ENCODE data around the gene IER2. TPM values are rescaled to one million over a fixed set of nuclear protein-coding genes. Genes with fewer than 3 reads are reported as not detected.

The IER2 gene
- total and polyA plus RNA-seq, 2 donors (not counting 1 experiment from before 2014, with no cell fraction given), result 16.5 to 26.4 TPM

GRCh38 chr19:13101590-13102415 lies 48.4 kb upstream of the IER2 start:
- H3K36me3 ChIP-seq (ENCODE audit: control insufficient read depth, insufficient read depth, low read length), result peaks cover 15% of the 10 kb centered on the region
- H2AFZ ChIP-seq (ENCODE audit: low read length), result no peak overlapping the region
- peak overlapping the region; percentile 17 for H3K4me2 ChIP-seq (ENCODE audit: extremely low read depth, insufficient read depth, low read length)
- H3K27me3 ChIP-seq (ENCODE audit: control insufficient read depth, insufficient read depth, low read length), result no peaks in the 10 kb centered on the region
- no peak for DNase-seq (ENCODE audit: low read depth in 2 of 2)
- TF ChIP-seq CTCF (conservative IDR thresholded peaks at IDR 0.05 in 1 of 2, IDR thresholded peaks at IDR 0.05 in 1 of 2; ENCODE audit: low read depth in 1 of 2, low read length in 2 of 2), result no peak
- TF ChIP-seq EZH2 (IDR thresholded peaks at IDR 0.05; ENCODE audit: low read length, missing control alignments), result no peak
- no peaks in the 10 kb centered on the region for H3K9me3 ChIP-seq (ENCODE audit: control insufficient read depth, insufficient read depth, low read depth, low read length)
- no peak overlapping the region for H3K9ac ChIP-seq (ENCODE audit: insufficient read depth, low read length)
- no peak overlapping the region for H3K27ac ChIP-seq (ENCODE audit: insufficient read depth, low read length)
- no peak overlapping the region for H3K4me3 ChIP-seq (replicated peaks in 1 of 4; ENCODE audit: control extremely low read depth in 1 of 4, insufficient read depth in 1 of 4, low read depth in 3 of 4, low read length in 4 of 4)
- no peaks in the 10 kb centered on the region for H4K20me1 ChIP-seq (ENCODE audit: control insufficient read depth, extremely low read depth, insufficient read depth, low read length)
- H3K79me2 ChIP-seq (ENCODE audit: control insufficient read depth, insufficient read depth, low read length), result peaks cover 1% of the 10 kb centered on the region
- peaks cover 3% of the 10 kb centered on the region for H3K4me1 ChIP-seq (ENCODE audit: control insufficient read depth, extremely low read depth, insufficient read depth, low read length)

GRCh38 chr19:13102416-13102665 lies 47.9 kb upstream of the IER2 start:
- Histone ChIP-seq H3K79me2 (ENCODE audit: control insufficient read depth, insufficient read depth, low read length) (peaks cover 1% of the 10 kb centered on the region), H3K27me3 (ENCODE audit: control insufficient read depth, insufficient read depth, low read length) (no peaks in the 10 kb centered on the region), H3K9ac (ENCODE audit: insufficient read depth, low read length) (peak overlapping the region; percentile 26), H3K4me3 (replicated peaks in 1 of 4; ENCODE audit: control extremely low read depth in 1 of 4, insufficient read depth in 1 of 4, low read depth in 3 of 4, low read length in 4 of 4) (peak overlapping the region in 1 of 4 experiments; percentile 10), H2AFZ (ENCODE audit: low read length) (no peak overlapping the region), H3K4me2 (ENCODE audit: extremely low read depth, insufficient read depth, low read length) (peak overlapping the region; percentile 17), H4K20me1 (ENCODE audit: control insufficient read depth, extremely low read depth, insufficient read depth, low read length) (no peaks in the 10 kb centered on the region), H3K9me3 (ENCODE audit: control insufficient read depth, insufficient read depth, low read depth, low read length) (no peaks in the 10 kb centered on the region), H3K27ac (ENCODE audit: insufficient read depth, low read length) (peak overlapping the region; percentile 31), H3K36me3 (ENCODE audit: control insufficient read depth, insufficient read depth, low read length) (peaks cover 17% of the 10 kb centered on the region), H3K4me1 (ENCODE audit: control insufficient read depth, extremely low read depth, insufficient read depth, low read length) (peaks cover 3% of the 10 kb centered on the region)
- DNase-seq (ENCODE audit: low read depth in 2 of 2), result no peak
- TF ChIP-seq CTCF (conservative IDR thresholded peaks at IDR 0.05 in 1 of 2, IDR thresholded peaks at IDR 0.05 in 1 of 2; ENCODE audit: low read depth in 1 of 2, low read length in 2 of 2) (no peak), EZH2 (IDR thresholded peaks at IDR 0.05; ENCODE audit: low read length, missing control alignments) (no peak)

- DNase-seq (ENCODE audit: low read depth in 2 of 2), result peak in 1 of 2 donors; percentile 39
- peaks cover 17% of the 10 kb centered on the region for H3K36me3 ChIP-seq (ENCODE audit: control insufficient read depth, insufficient read depth, low read length)
- peaks cover 3% of the 10 kb centered on the region for H3K4me1 ChIP-seq (ENCODE audit: control insufficient read depth, extremely low read depth, insufficient read depth, low read length)
- H3K9me3 ChIP-seq (ENCODE audit: control insufficient read depth, insufficient read depth, low read depth, low read length), result no peaks in the 10 kb centered on the region
- peak within 1 kb of the TSS in 1 of 4 experiments; percentile 10 for H3K4me3 ChIP-seq (replicated peaks in 1 of 4; ENCODE audit: control extremely low read depth in 1 of 4, insufficient read depth in 1 of 4, low read depth in 3 of 4, low read length in 4 of 4)
- H4K20me1 ChIP-seq (ENCODE audit: control insufficient read depth, extremely low read depth, insufficient read depth, low read length), result no peaks in the 10 kb centered on the region
- no peak for TF ChIP-seq EZH2 (IDR thresholded peaks at IDR 0.05; ENCODE audit: low read length, missing control alignments)
- no peak for TF ChIP-seq CTCF (conservative IDR thresholded peaks at IDR 0.05 in 1 of 2, IDR thresholded peaks at IDR 0.05 in 1 of 2; ENCODE audit: low read depth in 1 of 2, low read length in 2 of 2)
- peak within 1 kb of the TSS; percentile 26 for H3K9ac ChIP-seq (ENCODE audit: insufficient read depth, low read length)
- H3K27ac ChIP-seq (ENCODE audit: insufficient read depth, low read length), result peak within 1 kb of the TSS; percentile 31
- H3K79me2 ChIP-seq (ENCODE audit: control insufficient read depth, insufficient read depth, low read length), result peaks cover 1% of the 10 kb centered on the region
- no peaks in the 10 kb centered on the region for H3K27me3 ChIP-seq (ENCODE audit: control insufficient read depth, insufficient read depth, low read length)
- no peak within 1 kb of the TSS for H2AFZ ChIP-seq (ENCODE audit: low read length)
- H3K4me2 ChIP-seq (ENCODE audit: extremely low read depth, insufficient read depth, low read length), result peak within 1 kb of the TSS; percentile 17
Measured at GRCh38 chr19:13102666-13103580, 47.3 kb upstream of the IER2 start, which contains the start of gene LYL1. Gene LYL1 (minus strand): TSS chr19:13102858. CDS start chr19:13101171, 1,687 bp downstream.

All from fibroblast of lung (primary cell).